ENCODE results near the gene LMTK2.
A peak's percentile ranks its signal among the peaks of the same experiment; 100 is the strongest.

The LMTK2 gene

GRCh38 chr7:98151884-98152283 lies 45.2 kb downstream of the LMTK2 start:
- DNase-seq (ENCODE audit: low read depth): no peak
- H3K4me3 ChIP-seq (ENCODE audit: low read depth, low read length): no peak overlapping the region
- no peak for TF ChIP-seq CTCF (conservative IDR thresholded peaks at IDR 0.05; ENCODE audit: low read depth, low read length)

GRCh38 chr7:98156700-98157099 lies 50.0 kb downstream of the LMTK2 start:
- H3K4me3 ChIP-seq (ENCODE audit: low read depth, low read length): no peak overlapping the region
- TF ChIP-seq CTCF (conservative IDR thresholded peaks at IDR 0.05; ENCODE audit: low read depth, low read length): no peak
- DNase-seq (ENCODE audit: low read depth): no peak

DNA sequence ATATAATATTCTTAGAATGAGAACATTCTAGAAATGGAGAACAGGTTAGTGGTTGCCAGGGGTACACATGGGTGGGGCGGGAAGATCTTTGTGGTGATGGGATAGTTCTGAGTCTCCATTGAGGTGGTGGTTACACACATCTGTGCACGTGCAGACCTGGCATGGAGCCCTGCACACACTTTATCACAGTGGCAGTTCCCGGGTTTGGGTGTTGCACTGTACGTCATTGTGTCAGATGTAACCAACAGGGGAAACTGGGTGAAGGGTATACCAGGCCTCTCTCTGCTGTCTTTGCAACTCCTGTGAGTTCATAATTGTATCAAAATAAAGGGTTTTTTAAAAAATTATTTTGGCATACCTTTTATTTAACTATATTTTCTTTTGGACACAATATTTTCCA lies 51.1 kb downstream of the LMTK2 start:
- no peak overlapping the region for H3K4me3 ChIP-seq (ENCODE audit: low read depth, low read length)
- no peak for DNase-seq (ENCODE audit: low read depth)
- TF ChIP-seq CTCF (conservative IDR thresholded peaks at IDR 0.05; ENCODE audit: low read depth, low read length): no peak

DNA sequence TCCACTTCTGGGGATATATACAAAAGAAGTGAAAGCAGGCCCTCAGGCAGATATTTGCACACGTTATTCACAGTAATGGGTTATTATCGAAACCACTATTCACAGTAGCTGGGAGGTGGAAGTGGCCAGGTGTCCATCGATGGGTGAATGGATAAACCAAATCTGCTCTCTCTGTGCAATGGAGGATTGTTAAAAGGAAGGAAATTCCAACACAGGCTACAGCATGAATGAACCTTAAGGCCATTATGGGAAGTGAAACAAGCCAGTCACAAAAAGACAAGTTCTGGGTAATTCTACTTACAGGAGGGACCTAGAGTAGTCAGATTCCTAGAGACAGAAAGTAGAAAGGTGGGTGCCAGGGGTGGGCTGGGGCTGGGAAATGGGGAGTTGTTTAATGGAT lies 56.1 kb downstream of the LMTK2 start:
- H3K4me3 ChIP-seq (ENCODE audit: low read depth, low read length): no peak overlapping the region
- TF ChIP-seq CTCF (conservative IDR thresholded peaks at IDR 0.05; ENCODE audit: low read depth, low read length): no peak
- no peak for DNase-seq (ENCODE audit: low read depth)

- no peak overlapping the region for H3K4me3 ChIP-seq (ENCODE audit: low read depth, low read length)
- DNase-seq (ENCODE audit: low read depth): no peak
- TF ChIP-seq CTCF (conservative IDR thresholded peaks at IDR 0.05; ENCODE audit: low read depth, low read length): no peak
Observed at GRCh38 chr7:98163269-98163668, 56.6 kb downstream of the LMTK2 start.

GRCh38 chr7:98163704-98164494 lies 57.2 kb downstream of the LMTK2 start:
- DNase-seq (ENCODE audit: low read depth): peak; percentile 26
- TF ChIP-seq CTCF (conservative IDR thresholded peaks at IDR 0.05; ENCODE audit: low read depth, low read length): no peak
- H3K4me3 ChIP-seq (ENCODE audit: low read depth, low read length): no peak overlapping the region
